RCC 7860 (cell line): ENCODE data around the gene TEX101.
"Not testable (repeated sequence)": the region's sequence is repeated elsewhere in the genome, so short reads cannot be mapped to it uniquely, and the experiment has no call there.

ENCODE experiments used
- DNase-seq: peaks from one replicate; pipeline ENCODE4 v3.0.0-alpha.2; 2015; ENCODE audit warnings: low spot score
- FAIRE-seq: peaks from 2 replicates; lab custom pipeline; 2012; peaks lifted over from hg19 to GRCh38; lab: Jason Lieb, UNC

Gene TEX101, protein sequence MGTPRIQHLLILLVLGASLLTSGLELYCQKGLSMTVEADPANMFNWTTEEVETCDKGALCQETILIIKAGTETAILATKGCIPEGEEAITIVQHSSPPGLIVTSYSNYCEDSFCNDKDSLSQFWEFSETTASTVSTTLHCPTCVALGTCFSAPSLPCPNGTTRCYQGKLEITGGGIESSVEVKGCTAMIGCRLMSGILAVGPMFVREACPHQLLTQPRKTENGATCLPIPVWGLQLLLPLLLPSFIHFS

DNA sequence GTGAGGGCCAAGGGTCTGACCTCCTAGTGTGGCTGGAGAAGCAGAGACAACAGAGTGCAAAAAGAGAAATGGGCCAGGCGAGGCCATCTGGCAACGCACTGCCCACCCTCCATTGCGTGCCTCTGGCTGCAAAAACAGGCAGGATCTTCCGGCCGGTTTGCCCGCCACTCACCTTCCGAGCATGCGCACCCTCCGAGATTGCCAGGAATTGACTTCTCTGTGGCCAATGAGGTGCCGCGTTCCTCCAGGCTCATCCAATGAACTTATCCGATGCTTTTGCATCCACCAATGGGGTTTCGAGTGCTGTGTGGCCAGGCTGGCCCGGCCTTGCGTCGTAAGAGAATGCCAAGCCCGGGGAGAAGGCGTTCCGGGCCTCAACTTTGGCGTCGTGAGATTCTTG lies at the start of gene TEX101:
TSS of gene TEX101 (plus strand) at position 337 of the 400 bp plus-strand sequence. CDS start 1,030 bp downstream, outside the sequence.
- no peak for DNase-seq
- no peak for FAIRE-seq

- FAIRE-seq, DNase-seq: not testable (repeated sequence)
Observed at GRCh38 chr19:43365677-43366076, 49.0 kb upstream of the TEX101 start.

DNA sequence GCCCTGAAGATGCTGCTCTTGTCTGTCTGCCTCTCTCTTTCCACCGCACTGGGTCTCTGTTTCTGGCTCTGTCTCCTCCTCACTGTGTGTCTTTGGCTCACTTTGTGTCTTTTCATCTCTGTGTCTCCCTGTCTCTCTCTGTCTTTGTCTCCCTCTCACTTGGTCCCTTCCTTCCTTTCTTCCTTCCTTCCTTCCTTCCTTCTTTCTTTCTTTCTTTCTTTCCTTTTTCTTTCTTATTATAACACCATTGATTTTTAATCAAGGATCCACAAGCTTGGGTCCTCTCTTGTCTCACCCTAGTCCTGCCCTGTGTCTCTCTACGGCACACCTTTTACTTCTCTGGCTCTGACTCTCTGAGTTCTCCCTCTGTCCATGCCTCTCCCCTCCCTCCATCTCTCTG lies 46.9 kb upstream of the TEX101 start:
- FAIRE-seq: no peak
- DNase-seq: no peak

GRCh38 chr19:43368897-43369296 lies 45.8 kb upstream of the TEX101 start:
- FAIRE-seq, DNase-seq: not testable (repeated sequence)

DNA sequence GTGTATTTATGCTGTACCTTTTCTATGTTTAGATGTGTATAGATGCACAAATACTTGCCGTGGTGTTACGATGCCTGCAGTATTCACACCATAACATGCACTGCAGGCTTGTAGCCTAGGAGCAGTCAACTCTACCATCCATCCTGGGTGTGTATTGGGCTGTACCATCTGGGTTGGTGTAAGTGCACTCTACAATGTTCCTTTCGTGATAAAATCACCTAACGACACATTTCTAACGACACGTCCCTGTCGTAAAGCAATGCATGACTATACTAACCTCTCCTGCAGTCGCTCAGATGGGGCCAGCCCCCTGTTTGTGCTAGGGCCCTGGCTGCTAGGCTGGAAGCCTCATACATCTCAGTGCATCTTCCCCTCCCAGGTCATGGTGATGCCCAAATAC lies 42.8 kb upstream of the TEX101 start:
- DNase-seq: no peak
- no peak for FAIRE-seq

DNA sequence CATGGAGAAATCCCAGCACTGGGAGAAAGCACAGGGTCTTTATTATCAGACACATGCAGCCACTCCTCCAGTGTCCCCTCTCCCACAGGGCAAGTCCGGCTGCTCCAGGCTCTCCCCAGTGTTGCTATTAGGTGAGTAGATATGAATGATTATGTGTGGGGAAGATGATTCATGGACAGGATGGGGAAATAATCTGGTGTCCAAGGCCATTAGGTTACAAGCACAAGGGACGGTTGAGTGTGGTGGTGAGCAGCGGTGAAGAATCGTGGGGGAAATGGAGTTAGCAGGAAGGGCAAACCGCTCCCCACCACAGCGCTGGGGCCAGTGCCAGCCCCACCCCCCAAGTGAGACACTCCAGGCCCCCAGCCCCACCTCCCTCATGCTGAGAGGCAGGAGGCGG lies 42.2 kb upstream of the TEX101 start:
- DNase-seq: no peak
- no peak for FAIRE-seq

GRCh38 chr19:43377624-43378023 lies 37.1 kb upstream of the TEX101 start:
- DNase-seq, FAIRE-seq: not testable (repeated sequence)

DNA sequence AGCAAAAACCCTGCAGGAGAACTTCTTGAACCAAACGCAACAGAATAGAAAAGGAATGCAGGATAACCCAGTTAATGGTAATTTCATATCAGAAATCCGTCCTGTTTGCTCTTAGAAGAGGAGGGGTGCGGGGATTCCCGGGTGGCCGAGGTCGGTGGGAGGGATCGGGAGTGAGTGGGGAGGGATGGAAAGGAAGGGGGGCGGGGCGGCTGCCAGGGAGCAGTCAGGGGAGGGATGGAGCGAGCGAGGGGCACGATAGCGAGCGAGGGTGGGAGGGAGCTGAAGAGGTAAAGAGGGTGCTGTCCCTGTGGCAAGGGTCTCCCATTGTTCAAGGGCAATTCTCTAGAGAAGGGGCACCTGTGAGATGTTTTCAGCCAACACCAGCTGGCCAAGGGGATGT lies 34.7 kb upstream of the TEX101 start:
- FAIRE-seq: no peak
- no peak for DNase-seq

- no peak for FAIRE-seq
- DNase-seq: no peak
Observed at GRCh38 chr19:43380771-43381386, 33.8 kb upstream of the TEX101 start.

DNA sequence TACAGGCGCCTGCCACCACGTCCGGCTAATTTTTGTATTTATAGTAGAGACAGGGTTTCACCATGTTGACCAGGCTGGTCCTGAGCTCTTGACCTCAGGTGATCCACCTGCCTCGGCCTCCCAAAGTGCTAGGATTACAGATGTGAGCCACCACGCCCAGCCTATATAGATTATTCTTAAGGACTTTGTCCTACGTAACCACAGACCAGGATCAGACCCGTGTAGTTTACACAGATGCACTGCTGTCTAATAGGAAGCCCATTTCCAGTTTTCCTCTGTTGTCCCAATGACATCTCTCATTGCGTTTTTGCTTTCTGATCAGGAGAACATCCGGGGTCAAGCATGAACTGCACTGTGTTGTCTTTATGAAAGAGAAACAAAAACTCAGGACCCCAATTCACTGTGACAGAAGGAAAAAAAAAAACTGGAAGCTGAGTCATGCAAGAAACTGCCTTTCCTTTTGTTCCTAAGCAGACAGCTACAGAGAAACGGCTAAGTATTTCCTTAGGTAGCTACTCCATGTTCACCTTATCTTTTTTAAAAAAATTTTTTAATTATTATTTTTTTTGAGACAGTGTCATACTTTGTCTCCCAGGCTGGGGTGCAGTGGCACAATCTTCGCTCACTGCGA lies 32.0 kb upstream of the TEX101 start:
- FAIRE-seq: not testable (repeated sequence)

DNA sequence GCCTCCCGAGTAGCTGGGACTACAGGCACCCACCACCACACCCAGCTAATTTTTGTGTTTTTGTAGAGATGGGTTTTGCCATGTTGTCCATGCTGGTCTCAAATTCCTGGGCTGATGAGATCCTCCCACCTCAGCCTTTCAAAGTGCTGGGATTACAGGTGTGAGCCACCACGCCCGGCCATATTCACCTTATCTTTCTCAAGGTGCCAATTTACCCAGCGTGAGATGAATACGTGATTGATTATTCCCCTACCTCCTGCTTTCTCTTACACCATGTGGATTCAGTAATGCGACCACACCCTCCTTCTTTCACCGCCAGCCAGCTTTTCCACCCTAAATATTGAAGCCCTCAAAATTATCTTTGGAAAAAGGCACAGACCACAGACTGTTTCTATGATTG lies 31.4 kb upstream of the TEX101 start:
- FAIRE-seq, DNase-seq: not testable (repeated sequence)

More for the DNA sequence above, 32.0 kb upstream of the TEX101 start:
- not testable (repeated sequence) for DNase-seq

- not testable (repeated sequence) for DNase-seq, FAIRE-seq
Observed at GRCh38 chr19:43383759-43384158, 30.9 kb upstream of the TEX101 start.

DNA sequence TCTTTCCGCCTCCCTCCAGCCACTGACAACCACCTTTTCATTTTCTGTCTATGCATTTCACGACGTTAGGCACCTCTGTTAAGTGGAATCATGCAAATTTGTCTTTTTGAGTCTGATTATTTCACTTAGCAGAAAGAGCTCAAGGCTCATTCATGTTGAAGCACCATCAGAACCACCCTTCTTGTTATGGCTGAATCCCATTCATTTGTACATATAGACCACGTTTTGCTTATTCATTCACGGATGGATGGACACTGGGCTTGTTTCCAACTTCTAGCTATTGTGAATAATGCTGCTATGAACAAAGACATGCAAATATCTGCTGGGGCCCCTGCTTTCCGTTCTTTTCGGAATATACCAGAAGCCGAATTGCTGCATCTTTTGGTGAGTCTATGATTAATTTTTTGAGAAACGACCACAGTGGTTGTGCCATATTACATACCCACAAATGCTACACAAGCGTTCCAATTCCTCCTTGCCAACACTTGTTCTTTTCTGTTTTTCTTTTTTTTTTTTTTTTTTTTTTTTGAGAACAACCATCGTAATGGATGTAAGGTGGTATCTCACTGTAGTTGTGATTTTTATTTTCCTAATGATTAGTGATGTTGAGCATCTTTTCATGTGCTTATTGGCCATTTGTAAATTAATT lies 23.7 kb upstream of the TEX101 start:
- DNase-seq: not testable (repeated sequence)
- peak; percentile 55 for FAIRE-seq

GRCh38 chr19:43391552-43391935 lies 23.1 kb upstream of the TEX101 start:
- not testable (repeated sequence) for FAIRE-seq

DNA sequence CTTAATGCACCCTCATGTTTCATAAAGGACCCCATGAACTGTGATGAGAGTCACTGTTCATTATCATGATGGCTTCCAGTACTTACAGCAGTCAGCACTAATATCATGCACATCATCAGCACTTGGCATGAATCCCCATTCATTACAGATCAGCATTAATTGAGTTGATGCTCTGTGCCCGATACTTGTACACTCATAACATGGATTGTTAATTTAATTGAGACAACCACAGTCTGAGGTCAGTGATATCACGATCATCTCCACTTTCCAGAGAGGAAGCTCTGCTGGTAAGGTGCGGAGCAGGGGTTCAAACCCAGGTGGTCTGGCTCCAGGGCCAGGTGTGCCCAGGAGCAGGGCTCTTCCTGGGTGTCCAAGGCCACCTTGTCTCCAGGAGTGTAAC lies 21.2 kb upstream of the TEX101 start:
- FAIRE-seq, DNase-seq: not testable (repeated sequence)

More at GRCh38 chr19:43391552-43391935, 23.1 kb upstream of the TEX101 start:
- not testable (repeated sequence) for DNase-seq

GRCh38 chr19:43395561-43395960 lies 19.1 kb upstream of the TEX101 start:
- FAIRE-seq (no peak), DNase-seq (no peak)

GRCh38 chr19:43406297-43406696 lies 8.4 kb upstream of the TEX101 start:
- DNase-seq (no peak), FAIRE-seq (no peak)

DNA sequence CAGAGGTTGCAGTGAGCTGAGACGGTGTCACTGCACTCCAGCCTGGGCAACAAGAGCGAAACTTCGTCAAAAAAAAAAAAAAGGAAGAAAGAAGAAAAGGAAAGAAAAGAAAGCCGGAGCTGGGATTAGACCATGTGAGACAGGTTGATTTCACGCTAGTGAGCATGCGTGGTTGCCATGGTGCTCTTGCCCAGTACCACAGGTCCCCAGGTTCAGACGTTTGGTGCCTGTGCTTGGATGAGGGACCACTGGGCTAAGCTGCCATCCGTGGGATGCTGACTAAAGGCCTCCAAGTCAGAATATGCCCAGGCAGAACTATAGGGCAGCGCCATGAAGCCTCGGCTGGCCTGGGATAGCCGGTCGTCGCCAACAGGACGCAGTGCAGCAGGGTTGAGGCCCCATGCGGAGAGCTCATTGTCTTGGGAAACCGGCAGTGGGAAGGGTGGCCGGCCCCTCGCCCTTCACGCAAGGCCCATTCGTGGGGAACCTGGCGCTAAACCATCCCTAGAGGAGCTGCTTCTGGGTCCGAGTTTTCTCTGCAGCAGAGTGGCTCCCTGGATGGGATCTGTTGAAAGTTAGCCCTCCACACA lies 7.2 kb upstream of the TEX101 start:
- DNase-seq: no peak

DNA sequence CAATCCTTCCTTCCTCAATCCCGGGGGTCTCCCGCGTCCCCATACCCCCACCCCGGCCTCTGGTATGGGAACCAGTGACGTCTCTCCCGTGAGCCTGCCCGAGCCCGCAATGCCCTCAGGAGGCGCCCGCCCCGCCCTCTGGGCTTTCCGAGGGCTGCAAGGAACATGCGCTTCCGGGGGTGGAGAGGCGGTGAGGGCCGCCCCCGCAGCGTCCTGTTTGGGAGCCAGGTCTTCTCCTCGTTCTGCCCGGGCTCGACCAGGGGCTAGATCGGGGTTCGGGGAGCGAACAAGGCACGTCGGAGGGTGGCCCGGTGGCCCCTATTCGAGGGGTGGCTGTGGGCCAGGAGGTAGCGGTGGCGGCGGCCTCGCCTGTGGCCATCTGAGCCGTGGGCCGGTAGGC lies 6.6 kb upstream of the TEX101 start:
- FAIRE-seq (no peak), DNase-seq (no peak)

More for the DNA sequence above, 7.2 kb upstream of the TEX101 start:
- FAIRE-seq: no peak

DNA sequence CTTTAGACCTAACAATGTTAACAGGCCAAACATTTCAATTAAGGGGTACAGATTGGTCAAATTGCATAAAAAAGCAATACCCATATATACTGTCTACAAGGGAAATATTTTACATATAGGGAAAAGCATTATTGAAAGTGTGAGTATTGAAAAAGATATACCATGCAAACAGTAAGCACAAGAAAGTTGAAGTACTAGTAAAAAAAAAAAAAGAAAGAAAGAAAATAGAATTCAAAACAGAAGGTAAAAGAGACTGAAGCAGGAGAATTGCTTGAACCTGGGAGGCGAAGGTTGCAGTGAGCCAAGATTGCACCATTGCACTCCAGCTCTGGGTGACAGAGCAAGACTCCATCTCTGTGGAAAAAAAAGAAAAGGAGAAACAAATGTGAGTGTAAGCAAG lies 5.3 kb upstream of the TEX101 start:
- DNase-seq: no peak
- FAIRE-seq: no peak

DNA sequence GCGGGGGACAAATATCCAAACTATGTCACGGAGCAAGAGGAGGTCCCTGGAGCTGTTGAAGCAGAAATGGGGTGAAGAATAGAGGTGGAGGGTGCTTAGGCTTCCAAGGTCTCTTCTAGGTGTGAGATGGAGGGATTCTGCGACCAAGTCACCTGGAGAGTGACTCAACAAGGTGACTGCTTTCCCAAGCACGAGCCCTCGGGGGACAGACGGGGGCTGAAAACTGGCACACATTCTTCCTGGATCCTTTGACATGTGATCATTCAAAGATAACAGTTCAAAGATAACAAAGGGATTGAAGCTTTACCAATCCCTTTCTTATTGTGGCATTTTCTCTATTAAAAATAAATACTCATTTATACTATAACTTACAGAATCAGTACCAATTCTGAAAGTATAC lies 2.2 kb upstream of the TEX101 start:
- no peak for DNase-seq
- FAIRE-seq: no peak
